T-helper 22 cell (primary cell): ENCODE data around the gene POLRMT.

Source experiments
- DNase-seq: peaks from one replicate; pipeline ENCODE4 v3.0.0-alpha.2; 2020; ENCODE audit warnings: low read depth

Gene POLRMT

DNA sequence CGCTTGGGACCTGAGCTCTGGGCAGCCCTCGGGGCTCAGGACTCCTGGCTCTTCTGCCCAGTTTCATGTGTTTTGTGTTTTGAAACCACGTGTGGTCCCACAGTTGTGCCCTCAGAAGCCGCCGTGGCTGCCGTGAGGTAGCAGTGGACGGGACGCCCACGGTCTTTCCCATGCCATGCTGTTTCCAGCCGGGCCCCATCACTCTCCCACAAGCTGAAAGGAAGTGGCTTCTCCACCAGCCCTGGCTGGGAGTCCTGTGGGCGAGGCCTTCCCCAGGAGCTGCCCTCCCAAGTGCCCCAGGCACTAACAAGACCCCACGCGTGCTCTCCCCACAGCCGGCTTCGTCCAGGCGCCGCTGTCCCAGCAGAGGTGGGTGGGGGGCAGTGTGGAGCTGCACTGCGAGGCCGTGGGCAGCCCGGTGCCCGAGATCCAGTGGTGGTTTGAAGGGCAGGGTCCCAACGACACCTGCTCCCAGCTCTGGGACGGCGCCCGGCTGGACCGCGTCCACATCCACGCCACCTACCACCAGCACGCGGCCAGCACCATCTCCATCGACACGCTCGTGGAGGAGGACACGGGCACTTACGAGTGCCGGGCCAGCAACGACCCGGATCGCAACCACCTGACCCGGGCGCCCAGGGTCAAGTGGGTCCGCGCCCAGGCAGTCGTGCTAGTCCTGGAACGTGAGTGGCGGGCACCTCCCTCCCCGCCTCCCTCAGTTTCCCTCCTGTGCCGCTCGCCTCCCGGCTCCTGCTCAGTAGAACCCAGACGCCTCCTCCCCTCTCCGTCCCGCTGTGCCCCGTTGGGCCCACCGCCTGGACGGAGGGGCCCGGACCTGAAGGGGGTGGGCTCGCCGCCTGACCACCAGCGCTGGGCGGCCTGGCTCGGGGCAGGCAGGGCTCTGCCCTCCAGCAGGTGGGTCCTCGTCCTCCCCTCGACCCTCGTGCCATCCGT is 55.6 kb downstream of the POLRMT start:
- no peak for DNase-seq

DNA sequence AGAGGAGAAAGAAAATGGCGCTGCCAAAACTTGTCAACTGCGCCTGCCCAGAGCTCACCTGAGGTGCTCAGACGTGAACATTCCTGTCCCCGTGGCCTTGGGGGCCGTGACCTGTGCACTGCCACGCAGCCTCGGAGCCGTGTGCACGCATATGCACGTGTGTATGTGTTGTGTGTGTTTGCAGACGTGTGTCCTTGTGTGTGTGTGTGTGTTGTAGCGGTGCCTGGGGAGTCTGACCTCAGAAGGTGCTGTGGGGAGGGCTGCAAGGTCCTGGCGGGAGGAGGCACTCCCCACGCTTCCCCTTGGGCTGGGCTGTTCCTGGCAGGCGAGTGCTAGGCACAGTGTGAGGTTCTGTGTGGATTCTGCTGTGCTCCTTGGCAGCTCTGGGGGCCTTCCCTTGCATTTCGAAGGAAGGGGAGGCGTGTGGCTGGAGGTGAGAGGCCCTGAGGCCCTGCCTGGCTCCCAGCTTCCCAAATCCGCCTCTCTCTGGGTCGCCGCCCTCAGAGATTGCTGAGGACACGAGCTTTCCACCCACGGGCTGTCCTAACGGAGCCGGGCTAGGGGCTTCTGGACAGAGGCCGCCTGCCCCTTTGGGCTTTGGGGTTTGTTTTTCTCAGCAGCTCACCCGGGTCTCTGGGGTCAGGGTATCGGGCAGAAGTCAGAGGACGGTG is 56.4 kb downstream of the POLRMT start:
- no peak for DNase-seq

DNA sequence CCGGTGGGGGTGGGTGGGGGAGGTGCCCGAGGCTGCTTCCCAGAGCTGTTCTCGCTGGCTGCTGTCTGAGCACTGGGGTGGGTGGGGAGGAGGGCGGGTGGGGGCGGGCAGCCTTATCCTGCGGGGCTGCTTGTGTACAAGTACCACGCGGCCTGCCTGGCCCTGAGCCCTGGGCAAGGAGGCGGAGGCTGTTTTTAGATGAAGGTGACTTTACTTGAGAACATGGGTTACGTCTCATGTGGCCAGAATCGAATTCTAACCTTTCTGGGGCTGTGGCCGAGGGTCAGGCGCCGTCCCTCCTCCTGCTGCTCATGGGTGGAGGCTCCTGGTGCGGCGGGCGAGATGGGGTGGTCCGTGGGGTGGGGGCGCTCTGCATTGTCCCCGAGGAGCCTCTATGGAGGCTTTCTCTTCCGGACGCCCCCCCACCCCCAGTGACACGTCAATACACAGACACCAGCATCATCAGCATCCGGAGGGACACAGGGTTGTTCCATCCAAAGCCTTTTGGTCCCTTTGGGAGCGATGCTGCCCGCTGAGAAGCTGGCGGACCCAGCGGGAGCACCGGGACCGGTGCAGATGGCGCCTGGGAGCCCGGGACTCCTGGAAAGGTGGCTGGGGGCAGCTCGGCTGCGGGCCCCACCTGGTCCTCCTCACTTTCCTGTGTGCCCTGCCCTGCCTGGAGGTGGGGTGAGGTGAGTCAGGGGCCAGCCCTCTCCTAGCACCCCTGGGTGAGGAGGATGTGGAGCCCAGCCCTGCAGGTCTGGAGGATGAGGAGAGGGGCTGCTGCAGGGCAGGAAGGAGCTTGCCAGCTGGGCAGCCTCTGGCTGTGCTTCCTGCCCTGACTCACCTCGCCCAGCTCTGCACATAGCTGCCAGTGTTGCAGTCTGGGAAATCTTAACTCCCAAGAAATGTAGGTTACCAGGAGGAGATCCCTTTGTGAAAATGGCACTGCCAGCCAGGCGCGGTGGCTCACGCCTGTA is 57.5 kb downstream of the POLRMT start:
- DNase-seq = no peak

DNA sequence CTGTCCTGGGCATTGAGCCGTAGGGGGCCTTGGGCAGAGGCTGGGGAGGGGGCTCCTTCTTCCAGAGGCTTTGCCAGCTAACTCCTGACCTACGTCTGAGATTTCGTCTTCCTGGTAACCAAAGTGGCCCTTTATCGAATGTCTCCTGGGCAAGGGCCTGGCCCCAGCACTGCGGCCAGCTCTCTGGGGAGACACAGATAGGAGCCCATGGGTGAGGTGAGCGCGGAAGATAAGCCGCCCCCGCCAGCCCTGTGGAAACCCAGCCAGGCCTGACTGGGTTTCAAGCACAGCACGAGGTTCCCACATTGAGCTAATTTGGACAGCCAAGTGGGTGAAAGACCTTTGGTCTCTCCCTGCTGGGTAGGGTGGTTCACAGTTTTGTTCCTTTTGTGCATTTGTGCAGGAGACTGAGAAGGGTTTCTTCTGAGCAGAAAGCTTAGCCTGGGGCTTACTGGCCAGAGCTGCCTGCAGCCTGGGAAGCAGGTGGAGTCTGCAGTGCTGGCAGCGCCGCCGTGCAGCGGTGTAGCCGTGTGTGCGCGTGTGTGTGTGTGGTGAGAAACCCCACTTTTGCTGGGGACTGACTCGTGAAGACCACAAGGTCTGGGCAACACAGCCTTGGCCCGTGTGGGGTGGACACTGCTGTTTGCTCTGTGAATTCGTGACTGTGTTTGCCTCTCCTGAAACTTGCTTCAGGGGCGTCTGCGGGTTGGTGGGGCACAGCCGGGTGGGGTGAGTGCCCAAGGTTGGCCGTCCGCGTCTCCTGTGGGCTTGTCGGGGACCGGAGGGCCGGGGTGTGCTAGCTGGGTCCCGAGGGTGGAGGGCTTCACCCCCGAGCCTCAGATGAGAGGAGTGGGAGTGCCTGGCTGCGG is 58.4 kb downstream of the POLRMT start:
- no peak for DNase-seq

DNA sequence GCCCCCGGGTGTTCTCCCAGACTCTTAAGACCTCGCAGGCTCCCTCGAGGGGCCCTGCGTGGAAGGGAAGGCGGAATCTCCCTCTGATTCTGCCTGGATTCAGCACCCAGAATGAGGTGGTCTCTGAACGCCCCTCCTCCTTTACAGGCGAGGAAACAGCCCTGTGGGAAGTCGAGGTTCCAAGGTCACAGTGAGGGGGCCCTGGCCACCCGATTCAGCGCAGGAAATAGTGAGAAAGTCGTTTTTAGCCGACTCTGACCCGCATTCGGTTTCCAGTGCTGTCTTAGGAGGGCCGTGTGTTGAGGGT is 59.9 kb downstream of the POLRMT start:
- no peak for DNase-seq

DNA sequence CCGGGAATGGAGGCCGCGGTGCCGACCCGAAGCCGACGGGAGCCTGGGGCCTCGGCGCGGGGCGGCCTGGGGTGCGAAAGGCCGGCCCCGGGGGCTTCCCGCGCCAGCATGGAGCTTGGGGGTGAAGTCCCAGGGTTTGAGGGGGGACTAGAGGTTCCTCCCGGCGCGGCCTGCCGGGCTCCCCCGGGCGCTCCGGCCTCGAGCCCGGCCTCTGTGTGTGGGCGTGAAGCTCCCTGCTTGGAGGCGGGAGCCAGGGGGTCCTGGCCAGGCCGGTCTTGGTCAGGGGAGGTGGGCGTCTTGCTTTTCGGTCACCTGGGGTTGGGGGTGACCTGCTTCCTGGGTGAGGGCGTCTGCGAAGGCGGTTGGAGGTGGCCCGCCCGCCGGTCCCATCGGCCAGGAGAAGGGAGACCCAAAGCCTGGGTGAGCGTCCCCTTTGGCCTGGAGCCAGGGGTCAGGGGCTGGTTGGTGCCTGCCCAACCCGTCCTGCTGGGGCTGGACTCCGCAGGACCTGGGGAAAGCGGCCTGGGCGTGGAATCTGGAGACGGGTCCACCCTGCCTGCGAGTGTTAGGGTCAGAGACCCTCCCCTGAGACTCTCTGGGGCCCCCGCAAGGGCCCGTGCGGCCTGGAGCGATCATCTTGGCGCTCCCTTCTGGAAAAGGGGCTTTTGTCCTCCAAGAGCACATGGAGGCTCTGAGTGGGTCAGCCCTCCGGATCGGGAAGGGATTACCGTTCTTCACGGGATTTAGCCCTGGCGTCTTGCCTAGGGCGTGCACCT is 60.4 kb downstream of the POLRMT start:
- DNase-seq = no peak

DNA sequence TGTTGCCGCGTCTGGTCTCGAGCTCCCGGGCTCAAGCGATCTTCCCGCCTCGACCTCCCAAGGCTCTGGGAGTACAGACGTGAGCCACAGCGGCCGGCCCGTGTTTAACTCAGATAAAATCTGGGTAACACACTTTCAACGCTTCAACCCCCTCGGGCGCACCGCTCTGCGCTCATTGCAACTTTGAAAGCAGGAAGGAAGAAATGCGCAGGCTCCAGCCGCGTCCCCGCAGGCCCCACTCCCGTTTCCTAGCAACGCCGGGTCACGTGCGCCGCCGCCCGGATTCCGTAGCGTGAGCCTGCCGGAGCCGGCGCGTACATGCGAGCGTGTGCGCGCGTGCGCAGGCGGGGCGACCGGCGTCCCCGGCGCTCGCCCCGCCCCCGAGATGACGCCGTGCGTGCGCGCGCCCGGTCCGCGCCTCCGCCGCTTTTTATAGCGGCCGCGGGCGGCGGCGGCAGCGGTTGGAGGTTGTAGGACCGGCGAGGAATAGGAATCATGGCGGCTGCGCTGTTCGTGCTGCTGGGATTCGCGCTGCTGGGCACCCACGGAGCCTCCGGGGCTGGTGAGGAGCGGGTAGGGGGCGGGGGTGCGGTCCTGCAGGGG is 61.1 kb downstream of the POLRMT start, which contains the start of gene BSG:
TSS of gene BSG (plus strand) at position 457 of the 603 bp plus-strand sequence. CDS start at position 496, 39 bp downstream.
- DNase-seq = peak; percentile 98

DNA sequence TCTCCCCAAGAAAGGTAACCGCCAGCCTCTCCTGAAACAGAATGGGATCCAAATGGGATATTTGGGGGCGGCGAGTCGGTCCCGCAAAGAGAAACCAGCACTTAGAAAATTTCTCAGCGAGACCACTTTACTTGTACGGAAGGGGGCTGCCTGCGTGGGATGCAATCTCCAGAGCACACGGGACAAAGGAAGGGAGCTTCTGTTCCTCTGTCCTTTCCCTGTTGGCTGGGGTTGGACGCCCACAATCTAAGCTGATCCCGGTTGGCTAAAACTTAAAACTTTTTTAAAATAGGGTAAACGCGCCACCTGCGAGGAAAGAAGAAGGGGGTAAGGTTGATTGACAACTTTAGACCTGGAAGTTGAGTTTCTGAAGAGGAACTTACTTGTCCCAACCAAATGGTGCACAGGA is 61.8 kb downstream of the POLRMT start:
- DNase-seq = peak; percentile 19

DNA sequence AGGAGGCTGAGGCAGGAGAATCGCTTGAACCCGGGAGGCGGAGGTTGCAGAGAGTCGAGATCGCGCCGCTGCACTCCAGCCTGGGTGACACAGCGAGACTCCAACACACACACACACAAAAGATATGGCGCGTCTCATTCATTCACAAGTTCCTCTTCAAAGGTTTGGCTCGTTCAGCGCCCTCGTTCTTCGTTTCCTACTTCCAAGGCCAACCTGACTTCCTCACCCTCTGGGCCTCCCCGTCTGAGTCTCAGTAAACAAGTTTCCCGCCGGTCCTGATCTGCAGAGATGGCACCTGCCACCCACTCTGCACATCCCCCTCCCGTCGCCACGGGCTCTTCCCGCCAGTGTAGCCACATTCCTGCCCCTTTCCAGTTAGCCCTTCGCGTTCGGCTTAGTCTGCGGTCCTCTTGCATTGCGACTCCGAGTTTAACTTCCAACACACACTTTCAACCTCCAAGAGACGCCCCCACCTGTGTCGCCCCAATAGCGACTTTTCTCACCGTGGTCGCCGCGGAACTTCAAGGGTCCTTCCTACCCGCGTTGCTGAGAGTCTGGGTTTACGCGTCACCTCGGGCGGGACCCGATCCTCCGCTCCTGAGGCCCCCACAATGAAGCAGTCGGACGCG is 62.3 kb downstream of the POLRMT start:
- DNase-seq = peak; percentile 46

DNA sequence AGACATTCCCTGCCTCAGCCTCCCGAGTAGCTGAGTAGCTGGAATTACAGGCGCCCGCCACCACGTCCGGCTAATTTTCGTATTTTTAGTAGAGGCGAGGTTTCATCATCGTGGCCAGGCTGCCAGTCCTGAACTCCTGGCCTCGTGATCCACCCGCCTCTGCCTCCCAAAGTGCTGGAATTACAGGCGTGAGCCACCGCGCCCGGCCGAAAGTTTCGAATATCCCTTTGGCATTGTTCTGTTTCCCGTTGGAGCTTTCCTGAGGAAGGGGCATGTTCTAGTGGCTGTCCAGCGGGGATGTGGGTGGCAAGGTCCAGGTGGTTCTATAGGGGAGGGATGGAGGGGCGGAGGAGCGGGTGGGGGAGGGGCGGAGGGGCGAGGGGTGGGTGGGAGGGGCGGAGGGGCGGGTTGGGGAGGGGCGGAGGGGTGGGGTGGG is 63.1 kb downstream of the POLRMT start:
- no peak for DNase-seq

DNA sequence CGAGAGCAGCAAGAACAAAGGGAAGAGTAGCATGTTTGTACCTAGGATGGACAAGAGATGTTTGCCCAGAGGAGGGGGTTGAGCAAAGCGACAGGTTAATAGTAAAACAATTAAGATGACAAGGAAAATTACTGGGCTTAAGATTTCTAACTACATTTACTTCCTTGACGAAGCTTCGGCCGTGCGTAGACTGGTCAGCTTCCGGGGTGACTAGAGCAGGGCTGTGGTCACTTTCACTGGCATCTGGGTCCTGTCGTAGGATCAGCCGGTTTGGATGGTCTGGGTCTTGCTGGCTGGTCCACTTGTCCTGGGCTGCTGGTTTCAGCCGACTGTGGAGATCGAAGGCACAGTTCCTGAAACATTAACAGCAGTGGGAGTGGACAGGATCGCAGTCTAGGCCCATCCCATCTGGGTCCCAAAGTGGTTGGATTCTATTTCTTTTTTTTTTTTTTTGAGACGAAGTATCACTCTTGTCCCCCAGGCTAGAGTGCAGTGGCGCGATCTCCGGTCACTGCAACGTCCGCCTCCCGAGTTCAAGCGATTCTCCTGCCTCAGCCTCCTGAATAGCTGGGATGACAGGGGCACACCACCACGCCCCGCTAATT is 65.9 kb downstream of the POLRMT start:
- DNase-seq = no peak
